GM12801 (cell line): ENCODE data around the gene SLC4A7.

Experiments
- TF ChIP-seq, protein P1 (sequence below): IDR thresholded peaks from one replicate; pipeline ENCODE4 v1.5.1; 2011; ENCODE audit warnings: control low read depth; ENCODE audit not compliant: insufficient read length; ENCODE audit errors: extremely low read depth

Gene SLC4A7

DNA sequence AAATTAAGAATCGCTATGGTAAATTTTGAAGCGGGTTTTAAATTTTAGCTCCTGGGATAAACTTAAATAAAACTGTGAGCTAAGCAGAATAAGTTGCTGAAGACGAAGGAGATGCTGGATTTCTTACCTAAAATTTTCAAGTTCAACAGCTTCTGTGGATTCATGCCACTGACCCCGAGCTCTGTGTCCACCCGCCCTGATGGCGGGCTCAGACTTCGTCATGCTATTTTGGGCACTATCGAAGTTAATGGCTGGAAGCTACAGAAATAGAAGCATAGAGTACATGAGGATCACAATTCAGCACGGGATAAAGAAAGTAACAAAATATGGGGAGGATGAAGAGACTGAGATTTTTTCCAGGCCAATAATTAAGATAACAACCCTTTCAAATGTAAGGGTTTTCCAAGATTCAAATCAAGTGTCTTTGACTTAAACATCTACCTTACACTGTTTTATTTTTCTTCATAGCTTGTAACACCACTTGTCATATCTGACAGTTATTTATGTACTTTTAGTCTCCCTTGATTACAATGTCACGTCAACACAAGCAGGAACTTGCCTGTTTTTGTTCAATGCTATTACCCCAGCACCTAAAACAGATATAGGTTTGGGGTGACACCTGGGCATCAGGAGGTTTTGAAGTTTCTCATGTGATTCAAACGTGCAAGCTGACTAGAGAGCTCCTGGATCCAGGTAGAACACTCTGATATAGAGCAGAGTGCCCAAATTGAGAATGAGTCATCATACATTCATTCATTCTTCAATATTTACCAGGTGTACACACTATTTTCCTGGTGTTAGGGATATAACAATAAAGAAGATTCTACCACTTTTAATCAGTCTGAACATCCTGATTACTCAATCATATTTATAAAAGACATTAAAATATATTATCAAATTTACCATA, 138.0 kb downstream of the SLC4A7 start:
- TF ChIP-seq, protein P1, sequence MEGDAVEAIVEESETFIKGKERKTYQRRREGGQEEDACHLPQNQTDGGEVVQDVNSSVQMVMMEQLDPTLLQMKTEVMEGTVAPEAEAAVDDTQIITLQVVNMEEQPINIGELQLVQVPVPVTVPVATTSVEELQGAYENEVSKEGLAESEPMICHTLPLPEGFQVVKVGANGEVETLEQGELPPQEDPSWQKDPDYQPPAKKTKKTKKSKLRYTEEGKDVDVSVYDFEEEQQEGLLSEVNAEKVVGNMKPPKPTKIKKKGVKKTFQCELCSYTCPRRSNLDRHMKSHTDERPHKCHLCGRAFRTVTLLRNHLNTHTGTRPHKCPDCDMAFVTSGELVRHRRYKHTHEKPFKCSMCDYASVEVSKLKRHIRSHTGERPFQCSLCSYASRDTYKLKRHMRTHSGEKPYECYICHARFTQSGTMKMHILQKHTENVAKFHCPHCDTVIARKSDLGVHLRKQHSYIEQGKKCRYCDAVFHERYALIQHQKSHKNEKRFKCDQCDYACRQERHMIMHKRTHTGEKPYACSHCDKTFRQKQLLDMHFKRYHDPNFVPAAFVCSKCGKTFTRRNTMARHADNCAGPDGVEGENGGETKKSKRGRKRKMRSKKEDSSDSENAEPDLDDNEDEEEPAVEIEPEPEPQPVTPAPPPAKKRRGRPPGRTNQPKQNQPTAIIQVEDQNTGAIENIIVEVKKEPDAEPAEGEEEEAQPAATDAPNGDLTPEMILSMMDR, result no peak

DNA sequence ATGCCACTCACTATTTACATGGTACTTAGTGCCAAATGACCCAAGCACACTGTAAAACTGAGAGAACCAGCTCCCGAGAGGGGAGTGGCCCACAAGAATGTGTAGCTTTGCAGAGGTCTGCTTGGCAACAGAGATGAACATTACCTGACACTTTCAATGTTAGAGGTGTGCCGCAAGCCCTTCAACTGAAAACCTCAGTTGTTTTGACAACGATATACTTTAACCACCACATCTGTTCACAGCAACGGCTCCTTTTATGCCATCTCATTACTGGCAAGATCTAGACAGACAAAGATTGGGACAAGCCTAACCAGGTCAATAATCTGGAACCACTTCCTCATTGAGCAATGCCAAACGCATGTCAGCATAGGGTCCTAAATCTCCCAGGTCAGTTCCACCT, 138.7 kb downstream of the SLC4A7 start:
- TF ChIP-seq, protein P1, result no peak

DNA sequence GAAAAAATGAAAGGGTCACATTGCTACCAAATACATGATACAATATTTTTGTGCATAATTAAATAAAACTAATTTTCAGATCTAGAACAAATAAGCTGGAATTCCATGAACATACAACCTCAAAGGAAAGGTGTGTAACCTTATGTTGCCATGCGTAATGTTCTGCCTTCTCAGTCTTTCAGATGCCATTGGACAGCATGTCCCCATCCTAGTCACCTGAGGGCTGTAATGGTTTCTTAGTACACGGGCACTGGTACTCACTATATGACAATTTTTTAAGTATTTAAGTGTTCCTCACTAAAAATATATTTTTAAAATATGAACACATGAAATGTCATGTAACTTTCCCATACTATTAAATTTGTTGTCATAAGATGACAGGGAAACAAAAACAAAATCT, 139.1 kb downstream of the SLC4A7 start:
- TF ChIP-seq, protein P1, result no peak

DNA sequence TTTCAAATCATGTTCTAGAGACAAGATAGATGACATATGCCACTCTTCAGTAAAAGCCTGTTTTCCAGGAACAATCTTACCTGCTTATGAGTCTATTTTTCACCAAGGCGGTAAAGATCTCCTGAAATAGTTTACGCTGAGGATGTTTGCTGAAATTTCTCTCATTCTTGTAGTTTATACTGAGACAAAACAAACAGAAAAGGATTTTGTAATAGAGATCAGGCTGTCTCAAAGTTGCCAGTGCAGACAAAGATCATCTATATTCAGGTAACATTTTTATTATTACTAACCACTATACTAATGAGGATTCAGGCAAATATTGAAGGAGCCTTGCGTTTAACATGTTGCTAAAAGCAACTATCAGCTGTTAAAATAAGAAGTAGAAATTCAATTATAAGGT, 140.0 kb downstream of the SLC4A7 start:
- TF ChIP-seq, protein P1, result no peak

DNA sequence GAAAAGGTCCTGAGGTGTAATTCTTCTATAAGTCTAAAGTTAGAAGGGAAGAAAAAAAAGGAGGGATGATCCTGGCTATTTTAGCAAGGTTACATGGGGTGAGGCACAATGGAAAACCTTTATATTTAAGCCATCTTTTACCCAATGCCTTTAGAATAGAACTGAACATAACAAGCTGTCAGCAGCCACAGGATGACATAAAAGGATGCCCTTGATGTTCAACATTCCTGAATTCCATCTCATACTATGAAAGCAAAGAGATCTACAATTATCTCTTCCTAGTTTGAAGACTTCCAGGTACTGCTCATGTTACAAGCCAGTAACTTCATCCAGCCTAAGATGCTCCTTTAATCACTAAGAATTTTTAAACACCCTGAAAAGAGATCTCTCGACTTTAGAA, 141.9 kb downstream of the SLC4A7 start:
- TF ChIP-seq, protein P1, result no peak

DNA sequence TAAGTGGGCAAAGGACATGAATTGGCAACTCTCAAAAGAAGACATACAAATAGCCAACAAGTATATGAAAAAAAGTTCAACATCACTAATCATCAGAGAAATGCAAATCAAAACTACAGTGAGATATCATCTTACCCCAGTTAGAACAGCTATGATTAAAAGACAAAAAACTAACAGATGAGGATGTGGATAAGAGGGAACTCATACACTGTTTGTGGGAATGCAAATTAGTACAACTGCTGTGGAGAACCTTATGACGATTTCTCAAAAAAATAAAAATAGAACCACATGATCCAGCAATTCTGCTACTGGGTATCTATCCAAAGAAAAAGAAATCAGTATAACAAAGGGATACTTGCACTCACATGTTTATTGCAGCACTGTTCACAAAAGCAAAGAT, 143.7 kb downstream of the SLC4A7 start:
- TF ChIP-seq, protein P1, result no peak

DNA sequence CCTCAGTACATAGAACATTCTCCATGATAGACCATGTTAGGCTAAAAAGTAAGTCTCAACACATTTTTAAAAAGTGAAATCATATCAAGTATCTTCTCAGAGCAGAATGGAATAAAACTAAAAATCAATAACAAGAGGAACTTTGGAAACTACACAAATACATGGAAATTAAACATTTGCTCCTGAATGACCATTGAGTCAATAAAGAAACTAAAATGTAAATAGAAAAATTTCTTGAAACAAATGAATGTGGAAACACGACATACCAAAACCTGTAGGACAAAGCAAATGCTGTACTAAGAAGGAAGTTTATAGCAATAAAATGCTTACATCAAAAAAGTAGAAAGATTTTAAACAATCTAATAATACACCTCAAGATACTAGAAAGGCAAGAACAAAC, 148.6 kb downstream of the SLC4A7 start:
- TF ChIP-seq, protein P1, result no peak
